Measurements from ENCODE around the gene PTPRN2.
"Not testable (repeated sequence)": the region's sequence is repeated elsewhere in the genome, so short reads cannot be mapped to it uniquely, and the experiment has no call there.

The PTPRN2 gene

DNA sequence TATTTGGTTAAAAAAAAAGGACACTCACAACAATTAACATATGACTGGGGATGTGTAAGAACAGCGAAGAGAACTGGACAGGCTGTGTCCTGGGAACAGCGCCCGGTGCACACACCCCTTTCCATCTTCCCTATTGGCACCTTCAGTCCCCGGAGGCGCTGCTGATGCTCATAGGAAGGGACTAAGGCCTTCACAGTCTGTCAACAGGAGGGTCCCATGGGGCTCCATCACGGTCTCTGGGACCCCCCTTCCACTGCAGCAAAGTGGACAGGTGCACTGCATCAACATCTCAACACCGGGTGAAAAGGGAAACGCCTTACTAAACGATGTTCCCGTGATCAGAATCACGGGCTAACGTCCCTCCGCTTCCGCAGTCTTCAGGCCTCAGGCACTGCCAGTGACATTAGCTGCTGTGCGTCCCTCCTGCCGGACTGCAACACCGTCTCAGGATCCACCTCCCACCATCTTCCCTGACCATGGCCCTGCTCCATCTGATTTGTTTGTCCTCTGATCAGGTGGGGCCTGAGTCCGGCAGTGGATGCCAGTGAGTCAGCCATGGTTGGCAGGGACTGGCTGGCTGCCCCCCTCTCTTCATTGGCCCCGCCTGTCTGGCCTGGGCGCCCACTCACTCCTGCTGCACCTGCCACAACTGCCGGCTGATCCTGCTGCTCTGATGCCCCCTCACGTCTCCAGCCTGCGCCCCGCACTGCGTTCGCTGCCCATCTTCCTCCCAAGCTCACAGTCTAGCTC is 636.1 kb downstream of the PTPRN2 start:
- DNase-seq = no peak

GRCh38 chr7:157949711-157950110 is 637.9 kb downstream of the PTPRN2 start:
- no peak for DNase-seq

- no peak for DNase-seq
These were observed 640.1 kb downstream of the PTPRN2 start for GRCh38 chr7:157947504-157947903.

GRCh38 chr7:157946398-157947060 is 641.1 kb downstream of the PTPRN2 start:
- no peak for DNase-seq

DNA sequence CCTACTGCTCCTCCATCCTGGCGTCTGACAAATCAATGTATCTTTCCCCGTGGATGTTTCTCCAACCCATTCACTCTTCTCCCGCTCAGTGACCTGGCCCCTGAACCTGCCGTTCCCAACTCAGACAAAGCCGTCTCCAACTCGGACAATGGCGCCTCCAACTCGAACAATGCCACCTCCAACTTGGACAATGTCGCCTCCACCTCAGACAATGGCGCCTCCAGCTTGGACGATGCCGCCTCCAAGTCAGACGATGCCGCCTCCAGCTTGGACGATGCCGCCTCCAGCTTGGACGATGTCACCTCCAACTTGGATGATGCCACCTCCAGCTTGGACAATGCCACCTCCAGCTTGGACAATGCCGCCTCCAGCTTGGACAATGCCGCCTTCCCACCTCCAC is 642.2 kb downstream of the PTPRN2 start:
- no peak for DNase-seq

GRCh38 chr7:157944734-157945291 is 642.8 kb downstream of the PTPRN2 start:
- no peak for DNase-seq

GRCh38 chr7:157944051-157944450 is 643.6 kb downstream of the PTPRN2 start:
- no peak for DNase-seq

DNA sequence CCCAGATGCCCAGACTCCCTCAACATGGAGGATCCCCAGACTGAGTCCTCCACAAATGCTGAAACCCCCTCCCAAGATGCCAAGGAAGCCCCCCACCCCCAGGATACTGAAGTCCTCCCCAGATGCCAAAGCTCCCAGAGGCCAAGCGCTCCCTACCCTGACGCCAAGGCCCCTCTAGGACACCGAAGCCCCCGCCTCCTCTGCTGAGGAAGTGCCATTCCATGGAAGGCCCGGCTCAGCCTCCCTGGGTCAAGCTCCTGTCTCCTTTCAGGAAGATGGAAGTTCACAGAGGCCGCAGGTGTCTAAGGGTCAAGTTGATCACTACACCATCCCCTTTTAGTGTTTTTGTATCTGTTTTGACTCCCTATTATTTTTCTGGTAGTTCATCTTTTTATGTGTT is 644.1 kb downstream of the PTPRN2 start:
- no peak for DNase-seq

GRCh38 chr7:157941210-157941609 is 646.4 kb downstream of the PTPRN2 start:
- DNase-seq = no peak

DNA sequence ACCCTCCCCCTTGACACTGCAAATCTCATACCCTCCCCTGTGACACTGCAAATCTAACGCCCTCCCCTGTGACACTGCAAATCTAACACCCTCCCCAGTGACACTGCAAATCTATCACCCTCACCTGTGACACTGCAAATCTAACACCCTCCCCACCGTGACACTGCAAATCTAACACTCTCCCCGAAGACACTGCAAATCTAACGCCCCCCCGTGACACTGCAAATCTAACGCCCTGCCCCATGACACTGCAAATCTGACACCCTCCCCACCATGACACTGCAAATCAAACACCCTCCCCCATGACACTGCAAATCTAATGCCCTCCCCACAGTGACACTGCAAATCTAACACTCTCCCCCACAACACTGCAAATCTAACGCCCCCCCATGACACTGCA is 647.1 kb downstream of the PTPRN2 start:
- DNase-seq = no peak

DNA sequence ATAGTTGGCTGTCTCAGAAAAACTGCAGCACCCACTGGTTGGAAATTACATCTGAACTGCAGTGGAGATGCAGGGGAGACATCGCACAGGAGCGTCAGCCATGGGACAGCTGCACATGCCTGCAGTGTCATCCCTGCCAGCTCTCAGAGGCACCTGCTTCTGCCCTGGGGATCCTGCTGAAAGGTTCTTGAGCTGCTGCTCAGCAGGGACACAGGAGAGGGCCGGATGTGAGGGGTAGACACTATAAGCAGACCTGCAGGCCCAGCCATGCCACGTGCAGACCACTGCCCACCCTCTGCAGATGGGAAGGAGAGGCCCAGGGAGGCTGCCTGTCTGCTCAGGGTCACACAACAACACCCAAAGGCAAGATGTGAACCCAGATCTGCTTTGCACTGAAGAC is 649.4 kb downstream of the PTPRN2 start:
- DNase-seq = no peak

DNA sequence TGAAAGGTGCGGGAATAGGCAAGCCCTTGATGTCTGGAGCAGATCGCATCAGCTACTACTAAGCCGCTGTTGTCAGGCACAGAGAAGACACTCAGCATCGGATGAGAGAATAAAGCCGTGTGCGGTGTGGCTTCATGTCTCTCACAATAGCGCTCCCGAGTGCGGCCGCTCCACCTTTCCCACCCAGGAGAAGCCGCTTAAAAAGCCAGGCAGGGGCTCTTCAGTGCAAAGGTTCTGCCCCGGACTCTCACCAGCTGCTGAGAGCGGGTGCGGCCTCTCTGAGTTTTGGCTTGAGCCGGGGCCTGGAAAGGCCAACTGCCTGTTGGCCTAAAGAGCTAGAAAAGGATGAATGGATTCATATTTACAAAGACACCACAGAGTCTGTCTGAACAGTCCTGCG is 650.2 kb downstream of the PTPRN2 start:
- DNase-seq = no peak

DNA sequence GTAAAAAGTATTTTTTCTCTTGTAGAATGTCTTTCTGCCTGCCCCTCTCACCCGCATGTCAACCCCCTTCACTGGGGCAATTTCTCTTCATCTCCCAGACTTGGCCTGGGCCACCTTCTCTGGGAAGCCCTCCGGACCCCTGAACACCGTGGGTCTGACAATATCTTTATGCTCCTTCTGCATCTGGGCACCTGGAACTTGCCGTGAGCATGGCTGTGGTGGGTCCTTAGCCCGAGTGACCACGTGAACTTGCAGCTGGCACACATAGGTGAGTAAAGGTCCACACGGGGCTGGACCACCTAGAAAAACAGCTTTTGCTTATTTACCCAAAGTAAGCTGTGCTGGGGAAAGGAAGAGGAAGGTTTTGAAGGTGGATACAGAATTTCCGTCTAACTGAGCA is 650.6 kb downstream of the PTPRN2 start:
- no peak for DNase-seq

GRCh38 chr7:157935721-157936120 is 651.9 kb downstream of the PTPRN2 start:
- DNase-seq = not testable (repeated sequence)

DNA sequence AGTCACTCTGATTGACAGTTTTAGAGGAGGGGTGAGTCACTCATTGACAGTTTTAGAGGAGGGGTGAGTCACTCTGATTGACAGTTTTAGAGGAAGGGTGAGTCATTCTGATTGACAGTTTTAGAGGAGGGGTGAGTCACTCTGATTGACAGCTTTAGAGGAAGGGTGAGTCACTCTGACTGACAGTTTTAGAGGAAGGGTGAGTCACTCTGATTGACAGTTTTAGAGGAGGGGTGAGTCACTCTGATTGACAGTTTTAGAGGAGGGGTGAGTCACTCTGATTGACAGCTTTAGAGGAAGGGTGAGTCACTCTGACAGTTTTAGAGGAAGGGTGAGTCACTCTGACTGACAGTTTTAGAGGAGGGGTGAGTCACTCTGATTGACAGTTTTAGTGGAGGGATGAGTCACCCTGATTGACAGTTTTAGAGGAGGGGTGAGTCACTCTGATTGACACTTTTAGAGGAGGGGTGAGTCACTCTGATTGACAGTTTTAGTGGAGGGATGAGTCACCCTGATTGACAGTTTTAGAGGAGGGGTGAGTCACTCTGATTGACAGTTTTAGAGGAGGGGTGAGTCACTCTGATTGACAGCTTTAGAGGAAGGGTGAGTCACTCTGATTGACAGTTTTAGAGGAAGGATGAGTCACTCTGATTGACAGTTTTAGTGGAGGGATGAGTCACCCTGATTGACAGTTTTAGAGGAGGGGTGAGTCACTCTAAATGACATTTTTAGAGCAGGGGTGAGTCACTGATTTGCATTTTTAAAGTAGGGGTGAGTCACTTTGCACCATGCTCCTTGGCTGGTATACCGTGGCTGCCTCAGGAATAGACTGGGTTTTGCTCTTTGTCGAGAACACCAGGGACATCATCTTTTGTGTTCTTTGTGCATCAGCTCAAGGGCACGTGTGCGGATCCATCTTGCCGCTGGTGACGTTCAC is 654.1 kb downstream of the PTPRN2 start:
- not testable (repeated sequence) for DNase-seq

- DNase-seq = no peak
These were observed 655.0 kb downstream of the PTPRN2 start for GRCh38 chr7:157932498-157933218.

DNA sequence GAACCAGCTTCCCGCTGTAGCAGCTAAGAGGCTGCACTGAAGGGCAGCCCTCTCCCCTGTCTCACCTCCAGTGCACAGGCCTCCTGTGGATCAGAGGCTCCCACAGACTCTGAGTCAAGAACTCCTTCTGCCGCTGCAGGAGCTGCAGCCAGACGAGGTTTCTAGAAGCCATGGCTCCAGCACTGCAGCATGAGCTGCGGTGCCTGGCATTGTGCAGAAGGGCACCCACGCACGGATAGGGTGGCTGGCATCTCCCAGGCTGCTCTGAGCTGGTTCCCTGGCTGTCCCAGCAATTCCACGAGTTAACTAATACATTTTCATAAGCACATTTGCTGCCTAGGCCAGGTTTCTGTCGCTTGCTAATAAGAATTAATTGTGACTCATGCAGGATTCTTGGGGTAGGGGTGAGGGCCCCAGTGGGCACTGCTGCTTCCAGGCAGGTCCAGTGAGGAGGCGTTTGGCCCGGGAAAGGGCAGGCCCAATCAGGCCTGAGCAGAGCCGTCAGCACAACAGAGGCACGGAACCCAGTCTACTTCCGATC is 656.6 kb downstream of the PTPRN2 start:
- DNase-seq = no peak

DNA sequence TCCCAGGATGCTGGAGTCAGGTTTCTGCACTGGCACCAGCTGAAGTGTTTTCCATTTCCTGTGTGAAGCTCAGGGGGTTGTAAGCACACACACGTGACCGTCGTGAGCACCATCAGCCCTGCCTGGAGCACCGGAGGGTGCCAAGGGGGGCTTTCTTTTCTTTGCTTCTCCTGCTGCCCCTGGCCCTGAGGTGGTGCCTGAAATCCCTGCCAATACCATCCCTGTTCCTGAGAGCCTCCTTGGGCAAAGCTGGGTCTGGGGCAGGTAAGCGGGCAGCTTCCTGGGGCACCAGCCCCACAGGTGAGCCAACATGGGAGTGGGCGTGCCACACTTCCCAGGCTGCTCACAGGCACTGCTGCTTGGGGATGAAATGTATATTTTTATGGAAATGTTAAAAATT is 657.2 kb downstream of the PTPRN2 start:
- DNase-seq = no peak

GRCh38 chr7:157929671-157930070 is 658.0 kb downstream of the PTPRN2 start:
- no peak for DNase-seq

- DNase-seq = no peak
These were observed 658.7 kb downstream of the PTPRN2 start for GRCh38 chr7:157928808-157929425.

GRCh38 chr7:157928171-157928794 is 659.3 kb downstream of the PTPRN2 start:
- DNase-seq = no peak
